Epidermal melanocyte (primary cell): ENCODE data around the gene GRID2IP.

Source experiments
- DNase-seq: peaks from one replicate; pipeline ENCODE4 v3.0.0; 2011; ENCODE audit warnings: low spot score; ENCODE audit not compliant: insufficient read length

The GRID2IP gene

DNA sequence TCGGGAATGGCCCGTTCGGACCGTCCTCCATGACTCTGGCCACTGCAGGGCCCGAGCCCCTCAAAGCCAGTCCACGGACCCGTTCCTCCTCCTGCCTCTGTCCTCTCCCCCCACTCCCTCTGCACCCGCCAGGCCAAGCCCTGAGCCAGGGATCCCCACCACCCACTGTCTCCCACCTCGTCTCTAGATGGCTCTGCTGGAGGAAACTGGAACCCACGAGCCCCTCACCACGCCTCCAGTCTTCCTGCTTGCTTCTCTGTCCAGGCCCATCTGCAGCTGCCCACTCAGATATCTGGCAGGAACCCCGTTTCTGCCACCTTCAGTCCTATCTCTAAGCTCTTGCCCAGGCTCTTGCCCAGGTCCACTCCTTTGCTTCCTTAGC lies 24.3 kb downstream of the GRID2IP start:
- DNase-seq, result no peak

DNA sequence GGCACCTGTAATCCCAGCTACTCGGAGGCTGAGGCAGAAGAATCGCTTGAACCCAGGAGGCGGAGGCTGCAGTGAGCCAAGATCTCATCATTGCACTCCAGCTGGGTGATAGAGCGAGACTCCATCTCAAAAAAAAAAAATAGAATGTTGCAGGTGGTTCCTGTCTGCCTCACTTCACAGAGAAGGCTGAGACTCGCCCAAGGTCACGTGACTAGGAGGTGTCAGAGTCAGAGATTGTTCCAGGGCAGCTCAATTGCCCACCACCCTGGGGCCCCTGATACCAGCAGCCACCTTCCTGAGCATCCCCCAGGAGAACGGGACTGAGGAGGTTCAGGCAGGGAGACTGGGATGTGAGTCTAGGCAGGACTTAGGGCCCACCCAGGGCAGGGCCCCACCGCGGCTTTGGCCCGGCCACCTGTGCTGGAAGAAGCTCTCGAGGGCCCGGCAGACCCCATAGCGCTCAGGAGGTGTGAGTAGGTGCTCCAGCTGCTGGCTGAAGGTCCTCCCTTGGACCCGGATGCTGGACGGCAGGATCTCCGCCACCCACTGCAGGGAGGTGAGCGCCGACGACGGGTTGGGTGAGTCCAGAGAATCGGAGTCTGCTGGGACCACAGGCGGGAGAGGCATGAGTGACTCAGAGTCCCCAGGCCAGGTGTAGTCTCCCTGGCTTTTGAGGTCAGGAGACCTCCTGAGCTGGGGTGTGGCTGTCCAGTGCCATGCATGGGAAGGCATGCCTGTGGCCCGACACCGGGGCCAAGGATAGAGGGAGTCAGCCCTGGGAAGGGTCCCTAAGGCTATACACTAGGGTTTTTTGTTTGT lies 30.9 kb downstream of the GRID2IP start:
- no peak for DNase-seq

DNA sequence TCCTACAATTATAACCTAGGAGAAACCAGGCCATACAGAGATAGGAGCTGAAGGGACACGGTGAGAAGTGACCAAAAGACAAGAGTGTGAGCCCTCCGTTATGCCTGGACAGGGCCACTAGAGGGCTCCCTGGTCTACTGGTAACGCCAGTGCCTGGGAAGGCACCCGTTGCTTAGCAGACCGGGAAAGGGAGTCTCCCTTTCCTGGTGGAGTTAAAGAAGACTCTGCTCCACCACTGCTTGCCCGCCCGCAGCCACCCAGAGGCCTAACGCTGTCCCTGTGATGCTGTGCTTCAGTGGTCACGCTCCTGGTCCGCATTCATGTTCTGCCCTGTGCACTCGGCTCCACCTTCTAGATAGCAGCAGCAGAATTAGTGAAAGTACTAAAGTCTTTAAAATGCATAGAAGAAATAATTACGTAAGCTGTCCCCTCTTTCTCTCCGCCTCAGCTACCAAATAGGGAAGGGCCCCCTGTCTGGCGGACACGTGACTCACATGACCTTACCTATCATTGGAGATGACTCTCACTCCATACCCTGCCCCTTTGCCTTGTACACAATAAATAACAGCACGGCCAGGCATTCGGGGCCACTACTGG lies 34.8 kb downstream of the GRID2IP start:
- DNase-seq, result peak; percentile 82

DNA sequence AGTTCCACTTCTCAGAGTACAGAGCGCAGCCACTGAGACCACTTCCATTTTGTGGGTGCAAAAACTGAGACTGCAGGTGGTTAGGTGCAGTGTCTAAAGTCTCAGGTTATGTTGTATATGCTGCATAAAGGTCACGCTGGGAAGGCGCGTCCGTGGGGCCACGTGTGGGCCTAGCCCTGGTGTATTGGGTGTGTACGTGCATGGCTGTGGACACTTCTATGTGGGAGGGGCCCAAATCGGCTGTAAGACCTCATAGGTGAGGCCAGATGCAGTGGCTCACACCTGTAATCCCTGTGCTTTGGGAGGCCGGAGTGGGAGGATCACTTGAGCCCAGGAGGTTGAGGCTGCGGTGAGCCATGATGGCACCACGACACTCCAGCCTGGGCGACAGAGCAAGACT lies 37.7 kb downstream of the GRID2IP start:
- DNase-seq, result no peak

DNA sequence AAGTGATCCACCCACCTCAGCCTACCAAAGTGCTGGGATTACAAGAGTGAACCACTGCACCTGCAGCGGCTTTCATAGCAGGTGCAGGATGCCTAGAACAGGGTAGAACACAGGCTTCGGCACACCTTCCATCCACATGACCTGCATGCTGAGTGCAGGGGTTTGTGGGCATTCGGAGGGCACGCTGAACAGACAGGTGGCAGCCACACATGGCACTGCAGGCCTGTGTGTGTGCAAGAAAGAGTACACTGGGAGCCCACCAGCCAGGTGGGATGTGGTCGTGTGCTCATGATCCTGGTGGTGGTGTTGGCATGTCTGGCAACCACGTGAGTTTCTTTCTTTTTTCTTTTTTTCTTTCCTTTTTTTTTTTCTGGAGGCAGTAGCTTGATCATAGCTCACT lies 38.4 kb downstream of the GRID2IP start:
- no peak for DNase-seq

DNA sequence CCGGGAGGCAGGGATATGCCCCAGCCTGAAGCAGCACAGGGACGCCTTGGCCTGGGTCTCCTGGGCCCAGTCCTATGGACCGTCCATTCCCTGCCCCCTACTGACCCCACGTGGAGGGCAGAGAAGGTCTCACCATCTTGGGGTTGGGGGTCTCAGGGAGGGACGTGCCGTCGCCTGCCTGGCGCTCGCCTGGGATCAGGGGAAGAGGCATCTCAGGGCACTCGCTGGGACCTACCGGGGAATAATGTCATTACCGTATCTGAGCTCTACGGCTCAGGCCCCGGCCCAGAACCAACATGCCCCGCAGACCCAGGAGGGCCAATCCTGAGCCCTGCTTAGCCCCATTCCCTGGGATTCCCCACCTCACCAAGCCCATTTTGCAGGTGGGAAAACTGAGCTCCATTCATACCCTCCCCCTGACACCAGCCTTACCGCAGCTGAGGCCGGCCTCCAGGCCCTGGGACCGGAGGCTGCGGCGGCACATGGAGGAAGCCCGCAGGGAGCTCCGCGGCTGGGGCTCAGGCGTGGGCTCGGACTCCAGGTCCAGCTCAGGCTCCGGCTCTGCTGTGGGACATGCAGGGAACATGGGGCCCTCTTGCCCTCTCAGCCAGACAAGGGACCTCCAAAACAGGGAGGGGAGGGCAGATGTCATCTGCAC lies 40.7 kb downstream of the GRID2IP start:
- no peak for DNase-seq

DNA sequence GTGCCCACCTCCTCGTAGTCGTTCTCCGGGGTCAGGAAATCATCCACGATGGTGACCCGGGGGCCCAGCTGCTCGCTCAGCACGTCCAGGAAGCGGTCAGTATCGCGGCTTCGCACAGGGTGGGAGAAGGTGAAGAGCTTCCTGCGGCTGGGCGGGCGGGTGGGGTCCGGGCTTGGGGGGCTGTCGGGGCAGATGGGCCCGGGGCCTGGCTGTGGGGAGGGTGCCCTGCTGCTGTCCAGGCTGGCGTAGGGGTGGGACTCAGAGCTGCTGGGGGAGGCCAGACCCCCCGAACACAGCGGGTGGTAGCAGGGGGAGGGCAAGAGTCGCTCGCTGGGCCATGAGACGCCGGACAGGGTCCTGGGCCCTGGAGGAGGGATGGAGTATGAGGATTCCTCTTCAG lies 42.3 kb downstream of the GRID2IP start:
- DNase-seq, result no peak

DNA sequence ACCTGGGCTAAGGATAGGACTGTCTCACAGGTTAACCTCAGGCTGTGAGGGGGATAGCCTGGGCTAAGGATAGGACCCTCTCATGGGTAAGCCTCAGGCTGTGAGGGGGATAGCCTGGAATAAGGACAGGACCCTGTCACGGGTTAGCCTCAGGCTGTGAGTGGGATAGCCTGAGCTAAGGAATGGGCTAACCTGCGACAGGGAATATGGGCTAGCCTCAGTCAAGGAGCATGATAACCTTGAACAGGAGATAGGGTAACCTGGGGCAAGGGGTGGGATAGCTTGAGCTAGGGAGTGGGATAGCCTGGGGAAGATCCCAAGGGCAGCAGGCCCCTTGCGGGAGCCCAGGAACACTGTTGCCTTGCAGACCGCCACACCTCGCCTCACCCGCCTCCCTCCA lies 42.7 kb downstream of the GRID2IP start:
- no peak for DNase-seq

DNA sequence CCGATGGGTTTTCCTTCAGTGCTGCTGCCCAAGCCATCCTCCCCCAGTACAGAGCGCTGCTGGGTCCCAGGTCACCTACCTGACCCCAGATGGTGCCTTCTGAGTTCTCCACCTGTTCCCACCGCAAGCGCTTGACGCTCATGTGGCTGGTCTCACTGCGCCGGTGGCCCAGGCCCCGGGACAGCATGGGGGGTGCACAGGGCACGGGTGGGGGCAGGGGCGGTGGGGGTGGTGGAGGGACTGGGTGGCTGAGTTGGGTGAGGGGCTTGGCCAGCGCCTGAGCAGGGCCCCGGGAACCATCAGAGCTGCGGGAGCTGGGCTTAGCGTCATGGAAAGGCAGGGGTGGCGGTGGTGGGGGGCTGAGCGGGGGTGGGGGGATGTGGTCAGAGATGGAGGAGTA lies 43.4 kb downstream of the GRID2IP start:
- DNase-seq, result no peak

DNA sequence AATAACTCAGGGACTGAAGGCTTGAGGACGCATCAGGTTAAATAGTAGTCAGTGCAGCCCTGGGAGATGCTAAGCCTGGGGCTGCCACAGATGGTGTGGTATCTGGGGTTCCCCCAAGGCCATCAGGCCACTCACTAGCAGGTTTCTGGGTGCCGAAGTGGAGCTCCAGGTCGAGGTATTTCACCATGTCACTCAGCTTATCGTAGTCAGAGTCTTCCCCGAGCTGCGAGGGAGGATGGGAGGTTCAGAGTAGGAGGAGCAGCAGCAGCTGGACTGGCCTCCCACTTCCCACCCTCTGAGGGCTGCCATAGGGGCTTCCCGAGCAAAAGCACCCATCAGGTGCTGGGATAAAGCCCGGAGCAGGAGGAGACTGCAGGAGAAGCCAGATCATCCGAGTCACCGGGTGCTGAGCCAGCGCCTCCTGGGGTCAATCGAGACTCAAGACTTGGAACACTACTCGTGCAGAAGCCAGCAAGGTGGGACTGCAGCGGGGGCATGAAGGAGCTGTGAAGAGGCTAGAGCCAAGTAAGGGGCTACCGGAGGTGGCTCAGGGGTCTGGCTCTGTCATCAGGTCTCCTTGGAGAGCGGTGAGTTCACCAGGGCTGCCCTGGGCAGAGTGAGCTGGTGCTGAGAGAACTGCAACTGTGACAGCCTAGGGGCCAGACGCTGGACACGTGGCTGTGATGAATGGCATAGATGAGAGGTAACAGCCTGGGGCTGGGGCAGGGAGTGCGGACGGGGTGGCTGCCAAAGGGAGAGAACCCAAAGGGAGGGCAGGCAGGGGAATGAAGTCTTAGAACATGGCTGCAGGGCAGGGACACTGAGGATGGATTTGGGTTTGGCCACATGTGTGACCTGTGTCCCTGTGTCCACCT lies 45.3 kb downstream of the GRID2IP start:
- DNase-seq, result no peak

DNA sequence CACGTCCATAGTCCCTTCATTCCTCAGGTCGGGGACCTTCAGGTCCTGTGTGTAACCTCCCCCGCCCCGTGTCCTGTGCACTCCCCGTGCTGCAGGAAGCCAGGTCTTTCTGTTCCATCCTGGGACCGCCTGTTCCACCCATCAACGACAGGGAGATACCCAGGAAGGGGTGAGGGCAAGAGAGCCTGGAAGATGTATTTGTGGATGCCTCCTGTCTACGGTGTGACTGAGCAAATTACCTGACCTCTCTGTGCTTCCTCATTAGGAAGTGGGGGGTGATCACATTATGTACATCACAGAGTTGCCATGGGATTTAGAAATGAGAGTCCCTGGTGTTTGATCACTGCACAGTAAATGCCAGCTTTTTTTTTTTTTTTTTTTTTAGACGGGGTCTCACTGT lies 46.3 kb downstream of the GRID2IP start:
- no peak for DNase-seq

DNA sequence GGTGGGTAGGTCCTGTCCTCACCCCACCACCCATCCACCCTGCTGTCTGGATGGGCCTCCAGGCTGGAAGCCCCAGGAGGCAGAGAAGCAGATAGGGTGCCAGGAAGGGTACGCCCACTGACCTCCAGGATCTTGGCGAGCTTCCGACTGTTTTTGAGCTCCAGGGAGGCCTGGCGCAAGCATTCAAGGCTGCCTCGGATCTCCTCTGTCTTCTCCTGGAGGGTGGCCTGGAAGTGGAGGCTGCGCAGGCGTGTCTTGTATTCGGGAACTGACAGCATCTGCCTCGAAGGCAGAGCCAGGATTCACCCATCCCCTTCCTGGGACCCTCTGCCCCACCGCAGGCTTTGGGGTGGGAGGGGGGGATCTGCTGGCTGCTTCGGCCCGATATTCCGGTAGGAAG lies 48.4 kb downstream of the GRID2IP start:
- no peak for DNase-seq

DNA sequence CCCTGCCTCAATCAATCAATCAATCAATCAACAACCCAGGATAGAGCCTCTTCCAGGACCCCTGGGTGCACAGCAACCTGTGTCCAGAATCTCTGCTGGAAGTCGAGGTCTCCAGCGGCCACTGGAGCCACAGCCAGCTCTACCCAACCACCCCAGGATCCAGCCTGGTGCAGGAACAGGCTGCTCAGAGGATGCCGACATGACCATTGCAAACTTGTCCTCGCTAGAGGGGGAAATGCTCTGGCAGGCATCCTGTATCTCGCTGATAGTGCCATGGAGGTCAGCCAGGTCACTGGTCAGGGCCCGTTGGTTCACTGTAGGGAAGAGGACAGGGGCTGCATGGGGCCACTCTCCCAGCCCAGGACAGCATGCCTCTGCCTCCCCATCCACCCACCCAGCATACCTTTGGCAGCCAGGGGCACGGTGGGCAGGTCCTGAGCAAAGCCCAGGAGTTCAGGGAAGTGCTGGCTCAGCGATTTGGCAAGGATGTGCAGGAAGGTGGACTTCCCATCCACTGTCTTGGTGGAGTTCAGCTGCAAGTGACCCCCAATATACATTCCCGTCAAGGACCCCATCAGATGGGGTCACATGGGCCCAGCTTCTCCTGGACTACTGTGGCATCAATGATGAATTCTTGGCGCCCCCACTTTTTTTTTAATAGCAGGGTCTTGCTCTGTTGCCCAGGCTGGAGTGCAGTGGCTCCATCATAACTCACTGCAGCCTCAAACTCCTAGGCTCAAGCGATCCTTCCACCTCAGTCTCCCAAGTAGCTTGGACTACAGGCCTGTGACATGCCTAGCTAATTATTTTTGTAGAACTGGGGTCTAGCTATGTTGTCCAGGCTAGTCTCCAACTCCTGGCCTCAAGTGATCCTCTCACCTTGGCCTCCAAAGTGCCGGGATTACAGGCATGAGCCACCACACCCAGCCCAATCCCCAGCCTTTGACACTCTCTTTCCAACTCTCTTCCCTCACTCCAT lies 49.4 kb downstream of the GRID2IP start:
- DNase-seq, result no peak

DNA sequence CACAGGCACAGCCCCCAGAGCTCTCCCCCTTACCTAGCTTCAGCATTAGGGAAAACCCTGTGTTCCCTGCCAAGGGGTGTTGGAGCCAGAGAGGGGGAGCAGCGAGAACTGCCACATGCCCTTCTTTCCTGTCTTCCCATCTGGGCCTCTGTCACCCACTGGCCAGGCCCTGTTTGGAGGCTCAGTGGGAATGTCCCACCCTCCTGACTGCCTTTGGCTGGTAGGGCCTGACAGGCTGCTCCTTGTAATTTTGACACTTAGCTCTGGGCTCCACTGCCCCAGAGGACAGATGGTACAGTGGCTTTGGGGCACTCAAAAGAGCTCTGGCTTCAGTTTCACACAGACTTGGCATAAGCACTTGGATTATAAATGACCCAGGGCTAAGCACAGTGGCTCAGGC lies 50.6 kb downstream of the GRID2IP start:
- DNase-seq, result no peak

DNA sequence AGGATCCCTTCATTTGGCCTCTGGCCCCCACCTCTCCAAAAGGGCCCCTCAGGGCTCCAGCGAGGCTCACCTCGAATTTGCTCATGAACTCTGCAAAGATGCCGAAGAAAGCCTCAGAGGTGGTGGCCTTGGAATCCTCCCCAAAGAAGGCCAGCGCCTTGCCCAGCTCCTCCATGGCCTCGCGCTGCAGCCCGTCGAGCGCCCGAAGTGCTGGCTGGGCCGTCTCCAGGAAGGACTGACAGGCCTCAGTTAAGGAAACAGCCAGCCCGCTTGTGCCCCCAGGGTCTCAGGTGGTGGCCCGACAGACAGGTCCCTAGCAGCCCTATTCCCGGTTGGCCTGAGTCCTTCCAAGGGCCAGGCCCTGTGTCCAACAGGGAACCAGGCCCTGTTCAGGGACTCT lies 53.3 kb downstream of the GRID2IP start:
- no peak for DNase-seq

DNA sequence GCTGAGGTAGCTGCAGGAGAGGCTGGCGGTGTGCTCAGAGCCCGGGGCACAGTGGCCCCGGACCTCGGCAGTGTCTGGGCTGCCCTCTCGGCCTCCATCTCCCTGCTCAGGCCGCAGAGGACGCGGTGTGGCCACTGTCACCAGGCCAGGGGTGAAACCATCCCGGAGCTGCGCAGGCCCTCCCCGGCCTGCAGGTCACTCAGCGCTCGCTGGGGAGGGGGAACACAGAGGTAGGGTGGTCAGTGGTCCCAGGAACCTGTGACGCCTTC lies 53.7 kb downstream of the GRID2IP start:
- no peak for DNase-seq

DNA sequence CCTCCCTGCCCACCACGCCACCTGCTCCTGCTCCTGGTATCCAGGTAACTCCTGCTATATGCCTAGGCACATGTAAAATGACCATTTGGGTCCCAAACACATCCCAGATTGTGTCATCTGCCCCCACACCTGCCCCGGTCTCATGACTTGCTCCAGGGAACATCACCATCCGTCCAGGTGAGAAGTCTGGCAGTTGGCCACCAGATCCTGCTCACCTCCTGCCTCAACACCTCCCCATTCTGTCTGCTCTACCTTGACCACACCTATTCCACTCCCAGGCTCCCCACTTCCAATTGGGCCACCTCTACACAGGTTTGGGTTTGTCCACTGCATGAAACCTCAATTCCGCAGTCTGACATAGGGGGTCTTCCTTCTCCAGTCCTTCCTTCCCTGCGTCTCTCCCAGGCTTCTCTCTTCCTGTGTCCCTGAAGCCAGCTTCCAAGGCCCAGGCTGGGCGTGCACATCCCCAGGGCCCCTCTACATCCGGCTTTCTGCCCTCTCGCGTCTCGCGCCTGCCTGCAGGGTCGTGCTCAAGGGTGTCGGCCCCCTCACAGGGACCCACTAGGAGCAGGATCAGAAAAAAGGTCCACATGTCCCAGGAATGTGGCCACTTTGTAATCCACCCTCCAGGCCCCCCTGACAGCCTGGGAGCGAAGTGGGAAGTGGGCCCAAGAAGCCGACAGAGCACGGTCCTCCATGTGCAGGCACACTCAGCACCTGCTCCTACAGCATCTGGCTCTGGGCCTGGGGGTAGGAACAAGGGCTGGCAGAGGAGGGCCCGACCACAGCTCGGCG lies 54.2 kb downstream of the GRID2IP start:
- no peak for DNase-seq

DNA sequence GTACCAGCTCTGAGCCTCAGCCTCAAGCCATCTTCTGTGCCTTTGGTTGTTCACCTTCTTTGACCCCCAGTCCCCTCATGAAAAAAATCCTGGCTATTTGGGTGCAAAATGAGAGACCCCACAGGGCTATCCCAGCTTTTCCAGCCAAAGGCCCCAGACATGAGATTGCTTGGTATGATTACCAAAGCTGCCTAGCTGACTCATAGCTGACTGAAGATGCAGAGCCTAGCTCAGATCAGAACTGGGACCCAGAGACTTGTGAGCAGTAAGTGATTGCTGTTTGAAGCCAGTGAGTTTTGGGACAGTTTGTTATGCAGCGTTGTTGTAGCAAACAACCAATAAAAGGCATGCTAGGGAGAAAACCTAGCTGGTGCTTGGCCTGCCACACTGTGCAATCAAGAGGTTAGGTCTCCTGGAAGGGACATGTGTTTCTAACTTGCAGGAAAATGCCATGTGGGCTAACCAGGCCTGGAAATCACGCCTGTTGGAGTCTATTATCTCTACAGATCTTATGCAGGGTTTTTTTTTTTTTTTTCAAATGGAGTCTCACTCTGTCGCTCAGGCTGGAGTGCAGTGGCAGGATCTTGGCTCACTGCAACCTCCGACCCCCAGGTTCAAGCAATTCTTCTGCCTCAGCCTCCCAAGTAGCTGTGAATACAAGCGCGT lies 55.5 kb downstream of the GRID2IP start:
- DNase-seq, result no peak

DNA sequence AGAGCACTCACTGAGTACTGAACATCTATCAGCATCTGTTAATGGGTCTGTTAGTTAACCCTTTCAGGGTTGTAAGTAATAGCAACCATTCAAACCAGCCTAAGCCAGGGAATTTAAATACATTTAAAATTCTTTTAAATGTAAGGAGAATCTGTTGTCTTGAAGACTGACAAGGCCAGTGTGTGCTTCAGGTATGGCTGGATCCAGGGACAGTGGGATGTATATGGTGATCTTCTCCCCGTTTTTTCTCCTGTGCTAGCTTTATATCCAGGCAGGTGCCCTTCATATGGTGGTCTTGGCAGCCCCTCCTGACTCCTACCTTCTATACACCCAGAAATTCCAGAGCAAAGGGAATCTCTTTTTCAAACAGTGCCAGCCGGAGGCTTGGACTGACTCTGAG lies 56.9 kb downstream of the GRID2IP start:
- DNase-seq, result no peak

DNA sequence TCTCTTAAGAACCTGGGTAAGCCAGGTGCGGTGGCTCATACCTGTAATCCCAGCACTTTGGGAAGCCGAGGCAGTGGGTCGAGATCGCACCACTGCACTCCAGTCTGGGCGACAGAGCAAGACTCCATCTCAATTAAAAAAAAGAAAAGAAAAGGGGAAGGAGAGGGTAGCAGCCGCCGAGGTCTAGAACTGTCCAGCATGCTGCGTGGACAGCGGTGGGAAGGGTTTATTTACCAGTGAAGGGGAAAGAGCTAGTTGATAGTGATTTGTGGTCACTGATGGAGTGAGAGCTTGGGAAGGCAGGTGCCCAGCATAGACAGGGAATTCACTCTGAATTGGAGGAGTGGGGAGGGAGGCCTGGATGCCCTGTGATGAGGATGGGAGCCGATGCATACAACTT lies 60.1 kb downstream of the GRID2IP start:
- DNase-seq, result no peak
